ENCODE data around the gene ELP4.

The ELP4 gene

DNA sequence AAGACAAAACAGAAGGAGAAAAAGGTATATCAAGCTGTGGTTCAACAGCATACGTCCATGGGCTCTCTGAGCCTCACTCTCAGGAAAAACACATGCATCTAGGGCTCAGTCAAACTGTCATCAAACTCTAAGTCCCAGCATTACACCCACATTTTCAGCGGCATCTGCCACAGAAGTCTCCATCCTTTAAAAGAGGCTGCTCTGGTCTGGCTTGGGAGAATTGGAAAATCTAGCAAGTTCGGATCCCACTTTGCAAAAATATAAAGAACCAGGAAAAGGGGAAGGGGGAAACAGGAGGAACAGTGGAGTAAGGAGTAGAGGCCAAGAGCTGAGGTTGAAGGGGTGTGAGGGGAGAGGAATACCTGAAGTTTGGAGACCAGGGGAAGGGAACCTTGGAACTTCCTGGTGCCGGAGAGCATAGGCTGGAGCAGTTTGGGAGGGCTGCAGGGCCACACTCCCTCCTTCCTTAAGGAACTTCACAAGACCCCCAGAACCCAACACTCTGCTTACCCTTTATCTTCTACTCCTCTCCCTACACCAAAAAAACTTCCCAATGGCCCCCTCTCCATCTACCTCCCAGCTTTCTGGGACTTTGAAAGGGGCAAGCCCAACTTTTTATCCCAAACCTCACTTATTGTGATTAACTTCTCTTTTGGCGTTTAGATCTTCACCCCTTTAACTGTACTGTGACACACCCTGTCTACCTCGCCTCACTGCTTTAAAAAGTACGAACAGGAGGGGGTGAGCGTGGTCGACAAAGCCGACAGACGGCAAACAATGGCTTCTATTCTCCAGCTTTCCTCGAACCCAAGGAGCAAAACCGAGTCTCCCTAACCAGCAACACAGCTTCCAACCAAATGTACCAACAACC, 297.6 kb downstream of the ELP4 start:
- TF ChIP-seq, protein P1, sequence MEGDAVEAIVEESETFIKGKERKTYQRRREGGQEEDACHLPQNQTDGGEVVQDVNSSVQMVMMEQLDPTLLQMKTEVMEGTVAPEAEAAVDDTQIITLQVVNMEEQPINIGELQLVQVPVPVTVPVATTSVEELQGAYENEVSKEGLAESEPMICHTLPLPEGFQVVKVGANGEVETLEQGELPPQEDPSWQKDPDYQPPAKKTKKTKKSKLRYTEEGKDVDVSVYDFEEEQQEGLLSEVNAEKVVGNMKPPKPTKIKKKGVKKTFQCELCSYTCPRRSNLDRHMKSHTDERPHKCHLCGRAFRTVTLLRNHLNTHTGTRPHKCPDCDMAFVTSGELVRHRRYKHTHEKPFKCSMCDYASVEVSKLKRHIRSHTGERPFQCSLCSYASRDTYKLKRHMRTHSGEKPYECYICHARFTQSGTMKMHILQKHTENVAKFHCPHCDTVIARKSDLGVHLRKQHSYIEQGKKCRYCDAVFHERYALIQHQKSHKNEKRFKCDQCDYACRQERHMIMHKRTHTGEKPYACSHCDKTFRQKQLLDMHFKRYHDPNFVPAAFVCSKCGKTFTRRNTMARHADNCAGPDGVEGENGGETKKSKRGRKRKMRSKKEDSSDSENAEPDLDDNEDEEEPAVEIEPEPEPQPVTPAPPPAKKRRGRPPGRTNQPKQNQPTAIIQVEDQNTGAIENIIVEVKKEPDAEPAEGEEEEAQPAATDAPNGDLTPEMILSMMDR (IDR thresholded peaks at IDR 0.05; ENCODE audit: low read depth, low read length) = no peak
- Histone ChIP-seq H3K4me3 (ENCODE audit: low read depth, low read length) (no peak overlapping the region), H3K4me1 (no peaks in the 10 kb centered on the region), H3K27me3 (peaks cover 94% of the 10 kb centered on the region), H3K36me3 (no peaks in the 10 kb centered on the region), H3K9me3 (no peaks in the 10 kb centered on the region)
- no peak for DNase-seq

DNA sequence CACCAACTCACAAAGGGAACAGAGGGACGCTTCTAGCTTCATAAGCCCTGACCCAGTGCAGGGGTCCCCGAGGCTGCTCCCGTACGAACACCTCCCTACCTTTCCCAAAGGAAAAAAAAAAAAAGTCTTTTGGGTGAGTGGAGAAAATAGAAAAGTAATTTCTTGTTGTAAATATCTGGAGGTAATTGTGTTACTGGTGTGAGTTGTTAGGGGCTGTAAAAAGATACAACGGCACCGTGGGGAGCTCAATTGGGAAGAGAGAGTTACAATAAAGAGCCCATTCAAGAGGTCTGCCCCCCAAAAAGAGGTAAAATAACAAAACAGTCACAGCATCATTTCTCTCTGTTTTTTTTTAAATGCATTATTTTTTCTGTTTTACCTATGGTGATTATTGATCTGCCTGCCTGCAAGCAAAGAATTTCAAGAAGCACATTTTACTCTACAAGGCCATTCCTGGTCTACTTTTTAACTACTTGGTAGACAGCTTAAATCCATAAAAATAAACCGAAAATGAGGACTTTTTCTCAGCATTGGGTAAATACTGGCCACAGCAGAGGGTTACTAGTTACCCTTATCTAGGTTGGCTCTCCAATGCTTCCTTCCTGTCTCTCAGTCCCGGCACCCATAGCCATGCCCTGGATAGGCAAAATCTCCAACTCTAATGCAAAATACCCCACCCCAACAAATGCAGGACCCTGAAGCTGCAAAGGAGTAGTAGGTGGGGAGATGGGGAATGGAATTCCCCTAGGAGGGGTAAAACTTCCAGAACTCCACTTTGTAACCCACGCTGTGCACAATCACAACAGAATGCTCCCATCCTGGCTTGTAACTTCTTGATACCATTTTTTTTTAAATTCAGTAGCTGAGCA, 298.5 kb downstream of the ELP4 start:
- Histone ChIP-seq H3K4me1 (no peaks in the 10 kb centered on the region), H3K27me3 (peaks cover 98% of the 10 kb centered on the region), H3K9me3 (no peaks in the 10 kb centered on the region), H3K36me3 (no peaks in the 10 kb centered on the region), H3K4me3 (ENCODE audit: low read depth, low read length) (no peak overlapping the region)
- DNase-seq = no peak
- TF ChIP-seq, protein P1 (IDR thresholded peaks at IDR 0.05; ENCODE audit: low read depth, low read length) = no peak

DNA sequence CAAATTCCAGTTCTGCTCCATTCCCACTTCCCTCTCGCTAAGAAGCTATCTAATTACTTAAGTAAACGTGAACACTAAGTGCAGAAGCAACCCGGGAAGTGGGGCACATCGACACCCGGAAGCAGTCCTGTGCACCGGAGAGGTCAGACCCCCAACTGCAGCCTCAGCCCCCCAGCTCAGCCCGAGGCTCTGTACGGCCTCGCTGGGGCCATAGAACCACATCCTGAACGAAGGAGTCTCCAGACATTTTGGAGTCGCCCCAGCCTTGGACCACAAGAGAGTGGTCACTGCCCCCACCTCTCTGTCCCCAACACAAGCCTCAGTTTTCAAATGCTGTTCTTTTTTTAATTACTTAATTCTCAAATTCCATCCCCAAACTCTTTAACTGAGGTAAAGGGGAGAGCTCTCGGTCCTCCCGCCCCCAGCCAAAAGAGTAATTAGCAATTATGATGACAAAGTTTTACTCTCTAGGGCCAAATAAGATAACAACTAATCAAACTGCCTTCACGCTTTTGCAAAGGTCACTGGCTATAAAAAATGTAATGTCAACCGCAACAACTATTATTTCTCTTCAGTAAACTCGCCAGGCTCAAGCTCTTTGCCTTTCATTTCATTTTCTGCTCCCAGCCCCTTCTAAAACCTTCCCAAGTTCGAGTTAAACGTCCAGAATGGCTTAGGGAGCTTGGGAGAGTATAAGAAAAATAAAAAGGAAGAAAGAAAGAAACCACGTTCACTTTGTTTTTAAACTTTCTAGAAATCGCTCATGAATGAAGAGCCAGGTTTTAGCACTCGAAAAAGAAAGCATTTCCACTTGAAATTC, 299.4 kb downstream of the ELP4 start:
- TF ChIP-seq, protein P1 (IDR thresholded peaks at IDR 0.05; ENCODE audit: low read depth, low read length) = no peak
- H3K27me3 ChIP-seq = peaks cover 98% of the 10 kb centered on the region
- DNase-seq = no peak
- H3K9me3 ChIP-seq = no peaks in the 10 kb centered on the region
- H3K4me3 ChIP-seq (ENCODE audit: low read depth, low read length) = no peak overlapping the region
- no peaks in the 10 kb centered on the region for H3K4me1 ChIP-seq
- H3K36me3 ChIP-seq = no peaks in the 10 kb centered on the region

DNA sequence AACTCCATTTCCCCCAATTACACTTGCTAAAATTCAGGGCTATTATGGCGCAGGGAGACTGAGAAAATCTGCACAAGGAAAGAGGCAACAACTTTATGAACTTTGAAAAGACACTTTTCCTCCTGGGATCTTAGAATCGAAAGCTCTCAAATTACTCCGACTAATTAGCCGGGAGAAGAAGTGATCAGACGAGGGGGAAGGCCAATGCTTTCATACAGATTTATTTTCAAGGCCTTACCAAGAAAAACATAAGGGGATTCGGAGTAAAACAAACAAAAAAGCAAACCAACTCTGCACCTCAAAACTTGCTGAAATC, 299.9 kb downstream of the ELP4 start:
- Histone ChIP-seq H3K36me3 (no peaks in the 10 kb centered on the region), H3K9me3 (no peaks in the 10 kb centered on the region), H3K4me1 (no peaks in the 10 kb centered on the region), H3K27me3 (peaks cover 98% of the 10 kb centered on the region), H3K4me3 (ENCODE audit: low read depth, low read length) (no peak overlapping the region)
- TF ChIP-seq, protein P1 (IDR thresholded peaks at IDR 0.05; ENCODE audit: low read depth, low read length) = no peak
- no peak for DNase-seq

DNA sequence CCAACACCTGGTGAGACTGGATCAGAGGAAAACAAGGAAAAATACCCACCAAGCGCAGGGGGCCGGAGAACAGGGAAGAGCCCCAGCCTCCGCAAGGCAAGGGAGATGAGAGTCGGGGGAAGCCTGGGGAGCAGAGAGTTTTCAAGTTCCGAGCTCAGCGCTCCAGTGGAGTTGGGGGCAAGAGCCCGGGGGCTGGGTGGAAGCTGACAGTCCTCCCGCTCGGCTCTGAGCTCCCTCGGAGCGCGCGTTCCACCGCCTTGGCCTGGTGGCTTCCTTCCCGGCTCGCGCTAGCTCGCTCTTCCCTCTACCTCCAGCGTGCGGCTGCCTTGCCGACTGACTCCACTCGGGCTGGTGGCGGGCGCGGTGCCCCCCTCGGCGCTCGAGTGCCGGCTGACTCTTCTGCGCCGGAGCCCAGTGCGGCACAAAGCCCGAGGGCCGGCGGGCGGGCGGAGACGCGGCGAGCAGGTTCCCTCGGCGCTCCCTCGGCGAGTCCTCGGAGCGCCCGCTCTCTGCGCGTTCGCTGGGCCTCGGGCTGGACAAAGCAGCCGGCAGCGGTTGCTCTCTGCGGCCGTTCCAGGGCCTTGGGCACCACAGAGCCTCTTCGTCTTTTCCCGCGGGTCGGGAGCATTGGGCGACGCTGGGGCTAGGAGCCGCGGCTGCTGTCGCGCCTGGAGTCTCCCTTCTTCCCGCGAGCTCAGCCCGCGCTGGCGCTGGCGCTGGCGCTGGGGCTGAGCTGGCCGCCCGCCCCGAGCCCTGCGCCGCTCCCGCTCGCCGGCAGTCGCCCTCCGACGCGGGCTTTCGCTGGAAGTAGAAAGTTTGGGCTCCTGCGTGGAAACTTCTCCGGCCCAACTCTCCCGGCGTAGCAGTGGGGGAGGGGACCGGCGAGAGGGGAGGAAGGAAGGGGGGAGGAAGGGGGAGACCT, 300.6 kb downstream of the ELP4 start:
- Histone ChIP-seq H3K4me3 (ENCODE audit: low read depth, low read length) (peak overlapping the region; percentile 43), H3K4me1 (no peaks in the 10 kb centered on the region), H3K36me3 (no peaks in the 10 kb centered on the region), H3K27me3 (peaks cover 98% of the 10 kb centered on the region), H3K9me3 (no peaks in the 10 kb centered on the region)
- peak; percentile 27 for DNase-seq
- TF ChIP-seq, protein P1 (IDR thresholded peaks at IDR 0.05; ENCODE audit: low read depth, low read length) = no peak

All from BE2C (cell line).